Anterior cingulate cortex (tissue), 58 donors: Measurements from ENCODE around the gene WEE1.
A peak's percentile ranks its signal among the peaks of the same experiment; 100 is the strongest.

ENCODE experiments used
- DNase-seq, 58 donors: peaks; one replicate each; lab custom pipeline; 2025; lab: John Stamatoyannopoulos, UW

WEE1 gene

DNA sequence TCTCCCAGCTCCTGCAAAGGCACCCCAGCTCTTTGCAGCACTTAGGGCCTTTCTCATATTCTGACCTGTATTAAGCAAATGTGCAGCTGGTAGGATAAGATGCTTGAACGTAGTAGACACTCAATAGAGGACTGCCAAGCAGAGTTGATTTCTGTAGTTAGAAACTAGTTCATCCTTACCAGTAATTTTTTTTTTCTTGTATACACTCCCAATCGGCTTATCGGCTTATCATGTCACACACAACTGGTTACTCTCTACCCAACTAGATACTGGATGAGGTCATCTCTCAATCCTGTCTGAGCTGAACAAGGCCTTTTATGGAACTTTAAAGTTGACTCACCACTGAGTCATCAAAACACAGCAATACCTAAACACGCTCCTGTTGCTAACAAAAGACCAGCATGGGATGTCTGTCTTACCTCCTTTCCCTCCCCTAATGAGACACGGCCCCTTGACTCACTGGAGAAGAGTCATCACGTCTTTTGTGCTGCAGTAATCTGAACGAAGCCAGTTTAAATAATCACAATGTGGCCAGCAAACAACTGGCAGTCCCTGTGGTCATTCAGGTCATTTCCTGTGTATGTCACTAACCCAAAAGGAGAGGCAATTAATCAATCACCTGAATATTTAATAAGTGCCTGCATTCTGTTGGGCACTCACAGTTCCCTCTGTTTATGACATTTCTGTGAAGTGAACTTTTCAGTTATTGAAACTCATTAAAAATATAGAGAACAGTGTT lies 7.5 kb upstream of the WEE1 start:
- DNase-seq, result no peak

DNA sequence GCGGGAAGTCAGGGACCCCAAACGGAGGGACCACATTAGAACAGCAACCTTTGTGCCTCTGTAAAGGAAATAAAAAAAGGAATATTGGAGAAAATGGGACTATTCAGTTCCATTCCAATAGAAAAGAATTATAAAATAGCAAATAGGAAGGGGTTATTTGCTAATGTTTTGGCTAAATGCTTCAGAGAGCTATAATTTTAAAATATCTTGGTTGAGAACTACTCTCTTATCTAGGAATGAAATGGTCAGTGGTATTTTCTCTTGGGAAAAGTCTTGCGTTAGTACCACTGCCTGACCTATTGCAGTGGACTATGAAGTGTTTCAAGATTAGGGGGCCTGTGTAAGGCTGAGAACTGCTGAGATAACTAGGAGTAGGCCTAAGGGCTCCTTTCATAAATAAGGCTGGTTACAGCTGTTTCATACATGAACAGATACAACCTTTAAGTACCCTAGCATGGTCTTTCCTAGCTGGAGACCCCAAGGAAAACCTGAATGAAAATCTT lies 6.9 kb upstream of the WEE1 start:
- no peak for DNase-seq

DNA sequence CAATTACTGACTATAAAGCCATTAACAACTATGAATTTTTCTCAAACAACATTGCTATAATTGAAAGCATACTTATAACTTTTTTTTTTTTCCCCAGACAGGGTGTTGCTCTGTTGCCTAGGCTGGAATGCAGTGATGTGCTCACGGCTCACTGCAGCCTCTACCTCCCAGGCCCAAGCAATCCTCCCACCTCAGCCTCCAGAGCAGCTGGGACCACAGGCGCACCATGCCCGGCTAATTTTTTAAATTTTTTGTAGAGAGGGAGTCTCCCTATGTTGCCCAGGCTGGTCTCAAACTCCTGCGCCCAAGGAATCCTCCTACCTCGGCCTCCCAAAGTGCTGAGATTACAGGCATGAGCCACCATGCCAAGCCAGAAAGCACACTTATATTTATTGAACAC lies 6.1 kb upstream of the WEE1 start:
- no peak for DNase-seq

DNA sequence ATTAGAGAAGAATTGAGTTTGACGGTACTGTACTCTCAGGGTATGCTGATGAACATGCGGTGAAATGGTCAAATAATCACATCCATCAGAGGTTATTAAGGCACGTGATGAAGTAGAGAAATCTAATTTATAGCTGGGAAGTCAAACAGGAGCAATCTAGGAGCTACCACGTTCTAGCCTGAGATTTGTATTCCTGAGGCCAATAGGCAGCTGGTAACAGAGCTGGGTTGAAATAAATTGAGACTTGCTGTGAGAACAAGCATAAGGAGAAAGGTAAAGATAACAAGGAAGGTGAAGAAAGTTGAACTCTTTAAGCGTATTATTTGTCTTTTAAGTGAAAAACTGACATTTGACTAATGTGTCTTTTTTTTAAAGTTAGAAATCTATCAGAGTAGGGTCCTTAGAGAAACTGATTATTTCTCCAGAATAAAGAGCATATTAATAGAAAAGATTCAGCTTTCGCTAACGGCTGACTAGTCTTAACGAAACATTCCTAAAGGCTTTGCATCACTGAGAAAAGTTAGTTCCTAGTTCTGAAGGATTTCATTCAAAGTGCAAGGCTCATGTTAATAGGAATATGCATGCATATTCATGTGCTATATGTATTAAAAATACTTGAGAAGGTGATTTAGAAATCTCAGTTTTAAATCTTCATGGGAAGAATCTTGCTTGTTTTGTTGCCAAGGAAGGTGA lies 5.2 kb upstream of the WEE1 start:
- no peak for DNase-seq

DNA sequence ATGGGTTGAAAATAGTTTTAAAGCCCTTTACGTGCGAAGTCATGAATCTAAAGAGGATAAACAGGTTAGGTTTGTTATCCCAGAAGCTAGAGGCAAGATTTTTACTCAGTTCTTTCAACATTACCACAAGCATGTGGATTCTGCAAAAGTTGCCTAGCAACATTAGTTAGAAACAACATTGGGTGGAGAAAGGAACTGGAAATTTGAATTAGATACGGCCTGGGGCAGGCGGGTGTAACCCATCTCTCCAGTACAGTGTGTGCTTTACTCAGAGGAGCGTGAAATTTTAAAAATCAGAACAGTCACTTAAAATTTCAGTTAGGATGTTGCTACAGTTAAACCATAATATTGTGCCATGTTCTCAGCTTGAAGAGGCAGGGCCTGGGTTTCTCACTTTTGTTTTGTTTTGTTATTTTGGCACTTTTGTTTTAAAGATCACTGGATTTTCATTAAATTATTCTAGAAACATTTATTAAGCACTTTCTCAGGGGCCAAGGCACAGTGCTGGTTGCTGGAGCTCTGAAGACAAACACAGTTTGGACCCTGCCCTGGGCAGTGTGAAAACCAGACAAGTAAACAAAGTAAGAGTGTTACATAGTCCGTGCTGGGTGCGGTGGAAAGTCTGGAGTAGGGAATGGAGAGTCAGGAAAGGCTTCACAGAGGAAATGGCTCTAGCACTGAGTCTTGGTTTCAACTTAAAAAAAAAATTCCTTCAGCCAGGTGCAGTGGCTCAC lies 4.4 kb upstream of the WEE1 start:
- no peak for DNase-seq

DNA sequence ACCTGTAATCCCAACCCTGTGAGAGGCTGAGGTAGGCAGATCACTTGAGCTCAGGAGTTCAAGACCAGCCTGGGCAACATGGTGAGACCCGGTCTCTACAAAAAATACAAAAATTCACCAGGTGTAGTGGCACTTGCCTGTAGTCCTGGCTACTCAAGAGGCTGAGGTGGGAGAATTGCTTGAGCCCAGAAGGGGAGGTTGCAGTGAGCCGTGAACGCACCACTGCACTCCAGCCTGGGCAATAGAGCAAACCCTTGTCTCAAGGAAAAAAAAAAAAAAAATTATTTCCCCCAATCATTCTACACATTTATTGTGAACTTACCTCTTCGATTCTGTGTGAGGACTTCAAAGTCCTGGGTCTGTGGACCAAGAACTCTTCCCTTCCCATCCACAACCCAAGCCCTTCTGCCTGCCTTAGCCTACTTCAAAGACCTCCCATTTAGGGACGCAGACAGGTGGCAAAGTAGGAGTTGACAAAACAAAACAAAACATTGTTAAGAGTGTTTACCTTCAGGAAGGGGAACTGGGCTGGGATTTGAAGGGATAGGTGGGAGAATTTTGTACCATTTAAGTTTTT lies 3.8 kb upstream of the WEE1 start:
- DNase-seq, result no peak

DNA sequence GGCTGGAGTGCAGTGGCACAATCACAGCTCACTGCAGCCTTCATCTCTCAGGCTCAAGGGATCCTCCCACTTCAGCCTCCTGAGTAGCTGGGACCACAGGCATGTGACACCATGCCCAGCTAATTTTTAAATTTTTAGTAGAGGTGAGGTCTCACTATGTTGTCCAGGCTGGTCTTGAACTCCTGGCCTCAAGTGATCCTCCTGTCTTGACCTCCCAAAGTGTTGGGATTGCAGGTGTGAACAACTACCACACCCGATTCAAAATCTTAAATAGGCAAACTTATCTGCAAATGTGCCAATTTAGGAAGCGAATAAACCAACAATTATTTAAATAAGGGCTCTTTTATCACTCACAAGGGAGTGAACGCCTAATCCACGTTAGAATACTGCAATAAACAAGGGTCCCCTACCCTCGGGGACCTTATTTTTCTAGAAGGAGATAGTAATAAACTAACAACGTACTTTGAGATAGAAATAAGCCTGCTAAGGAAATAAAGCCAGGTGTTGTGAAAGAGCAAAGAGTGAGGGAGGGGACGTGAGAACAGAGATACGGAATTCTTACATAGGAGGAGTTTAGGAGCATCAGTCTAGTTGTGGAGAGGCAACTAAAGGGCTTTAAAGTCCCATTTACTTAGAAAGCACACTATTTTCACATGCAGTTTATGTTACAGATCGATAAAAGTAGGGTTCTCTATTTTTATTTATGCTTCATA lies 3.0 kb upstream of the WEE1 start:
- DNase-seq, result no peak

DNA sequence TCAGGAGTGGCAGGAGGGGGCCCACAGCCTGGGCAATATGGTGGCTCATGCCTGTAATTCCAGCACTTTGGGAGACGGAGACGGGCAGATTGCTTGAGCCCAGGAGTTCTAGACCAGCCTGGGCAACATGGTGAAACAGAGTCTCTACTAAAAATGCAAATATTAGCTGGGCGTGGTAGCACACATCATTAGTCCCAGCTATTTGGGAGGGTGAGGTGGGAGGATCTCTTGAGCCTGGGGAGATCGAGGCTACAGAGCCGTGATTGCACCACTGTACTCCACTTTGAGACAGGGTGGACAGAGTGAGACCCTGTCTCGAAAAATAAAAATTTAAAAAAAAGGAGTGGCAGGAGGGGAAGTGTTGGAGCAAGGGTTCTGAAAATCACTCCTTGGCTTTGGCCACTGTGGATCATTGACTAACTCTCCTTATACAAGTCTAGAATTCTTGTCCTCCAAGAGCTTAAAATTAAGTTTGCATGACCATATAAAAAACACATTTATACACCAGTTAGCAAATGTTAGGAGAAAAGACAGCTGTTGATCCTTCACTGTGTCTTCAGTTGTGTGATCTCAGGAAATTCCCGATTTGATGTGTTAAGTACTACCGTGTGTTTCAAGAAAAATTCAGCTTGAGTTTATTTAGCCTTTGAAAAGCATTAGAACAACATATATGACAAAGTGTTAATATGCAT lies 2.3 kb upstream of the WEE1 start:
- no peak for DNase-seq

DNA sequence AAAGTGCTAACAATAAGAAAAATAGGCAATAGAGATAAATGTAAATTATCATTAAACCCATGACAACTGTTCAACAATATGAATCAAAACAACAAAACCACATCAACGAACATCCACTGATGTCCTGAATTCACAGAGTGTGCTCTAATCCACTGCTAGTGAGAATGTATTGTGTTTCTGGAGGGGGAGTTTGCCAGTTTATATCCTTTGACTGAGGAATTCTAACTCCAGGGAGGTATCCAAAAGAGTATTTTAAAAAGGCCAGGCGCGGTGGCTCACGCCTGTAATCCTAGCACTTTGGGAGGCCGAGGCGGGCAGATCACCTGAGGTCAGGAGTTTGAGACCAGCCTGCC lies 1.7 kb upstream of the WEE1 start:
- no peak for DNase-seq

DNA sequence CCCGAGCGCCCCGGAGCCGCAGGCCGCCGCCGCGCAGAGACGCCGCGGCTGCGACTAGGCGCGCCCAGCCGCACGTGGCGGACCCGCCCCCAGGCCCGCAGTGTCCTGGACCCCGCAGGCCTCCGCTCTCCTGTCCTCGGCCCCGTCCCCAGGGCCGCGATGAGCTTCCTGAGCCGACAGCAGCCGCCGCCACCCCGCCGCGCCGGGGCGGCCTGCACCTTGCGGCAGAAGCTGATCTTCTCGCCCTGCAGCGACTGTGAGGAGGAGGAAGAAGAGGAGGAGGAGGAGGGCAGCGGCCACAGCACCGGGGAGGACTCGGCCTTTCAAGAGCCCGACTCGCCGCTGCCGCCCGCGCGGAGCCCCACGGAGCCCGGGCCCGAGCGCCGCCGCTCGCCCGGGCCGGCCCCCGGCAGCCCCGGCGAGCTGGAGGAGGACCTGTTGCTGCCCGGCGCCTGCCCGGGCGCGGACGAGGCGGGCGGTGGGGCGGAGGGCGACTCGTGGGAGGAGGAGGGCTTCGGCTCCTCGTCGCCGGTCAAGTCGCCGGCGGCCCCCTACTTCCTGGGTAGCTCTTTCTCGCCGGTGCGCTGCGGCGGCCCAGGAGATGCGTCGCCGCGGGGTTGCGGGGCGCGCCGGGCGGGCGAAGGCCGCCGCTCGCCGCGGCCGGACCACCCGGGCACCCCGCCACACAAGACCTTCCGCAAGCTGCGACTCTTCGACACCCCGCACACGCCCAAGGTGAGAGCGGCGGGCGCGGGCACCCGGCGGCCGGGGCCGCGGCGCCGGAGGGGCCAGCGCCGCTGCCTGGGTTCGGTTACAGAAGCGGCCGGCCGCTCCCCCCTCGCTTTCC lies 528 bp downstream of the WEE1 start:
- DNase-seq, result peak in 5 of 58 donors; percentile 41 to 53 (median 48)

DNA sequence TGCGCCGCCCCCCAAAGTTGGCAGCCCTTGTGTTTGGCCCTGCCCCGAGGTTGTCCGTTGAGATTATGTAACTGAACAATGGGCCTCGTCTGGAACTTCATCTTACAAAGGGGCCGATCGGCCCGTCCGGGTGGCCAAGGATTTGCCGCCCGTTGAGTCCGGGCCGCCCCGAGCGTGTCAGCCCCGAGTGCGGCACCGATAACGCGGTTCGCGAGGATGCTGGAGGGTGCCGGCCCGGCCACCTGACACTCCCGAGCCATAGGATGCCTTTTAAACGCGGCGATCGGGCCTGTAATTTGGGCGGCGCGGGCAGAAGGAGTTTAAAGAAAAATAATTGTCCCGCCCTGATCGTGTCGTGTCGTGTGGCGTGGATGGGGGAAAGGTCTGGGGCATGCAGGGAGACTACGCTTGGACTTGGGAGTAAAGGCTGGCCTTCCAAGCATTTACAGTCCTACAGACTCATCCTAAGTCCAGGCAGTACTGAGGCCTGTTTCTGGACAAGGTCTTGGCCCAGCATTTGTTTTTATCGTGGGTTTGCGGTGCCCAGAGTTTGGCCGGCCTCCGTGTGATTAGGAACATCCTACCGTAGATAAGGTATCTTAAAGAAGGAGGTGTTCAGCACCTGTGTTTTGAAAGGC lies 1.3 kb downstream of the WEE1 start:
- DNase-seq, result peak in 3 of 58 donors; percentile 2 to 7 (median 3)

DNA sequence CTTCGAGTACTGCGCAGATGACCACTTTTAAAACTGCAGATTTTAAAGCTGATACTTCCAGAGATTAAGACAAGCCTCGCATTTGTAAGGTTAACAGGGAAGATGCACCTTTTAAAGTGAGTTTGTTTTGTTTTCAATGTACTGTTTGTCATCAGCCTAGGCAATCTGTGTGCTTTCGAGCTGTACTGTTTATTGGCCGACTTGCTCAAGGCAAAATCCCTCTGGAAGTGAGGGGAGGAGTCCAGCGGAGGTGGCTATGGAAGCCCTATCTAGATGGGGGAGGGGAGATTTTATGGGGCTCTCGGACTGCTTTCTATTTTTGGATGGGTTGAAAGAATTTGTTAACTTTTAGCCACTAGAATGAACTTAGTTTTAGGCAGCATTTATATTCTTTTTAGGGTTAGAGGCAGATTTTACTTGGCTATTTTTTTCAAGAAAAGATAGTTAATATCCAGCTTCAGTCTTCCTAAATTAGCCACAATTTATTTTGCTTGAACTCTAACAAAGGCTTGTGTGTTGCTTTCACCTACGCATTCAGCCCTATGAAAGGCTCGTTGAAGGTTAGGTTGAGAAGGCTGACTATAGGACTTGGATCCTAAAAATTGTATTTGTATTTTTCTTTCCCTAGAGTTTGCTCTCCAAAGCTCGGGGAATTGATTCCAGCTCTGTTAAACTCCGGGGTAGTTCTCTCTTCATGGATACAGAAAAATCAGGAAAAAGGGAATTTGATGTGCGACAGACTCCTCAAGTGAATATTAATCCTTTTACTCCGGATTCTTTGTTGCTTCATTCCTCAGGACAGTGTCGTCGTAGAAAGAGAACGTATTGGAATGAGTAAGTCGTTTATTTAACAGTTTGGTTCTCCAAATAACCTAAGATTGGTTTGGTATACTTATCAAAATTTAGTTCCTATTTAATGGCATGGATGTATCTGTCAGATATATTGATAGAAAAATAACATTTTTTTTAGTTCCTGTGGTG lies 2.1 kb downstream of the WEE1 start:
- DNase-seq, result no peak

DNA sequence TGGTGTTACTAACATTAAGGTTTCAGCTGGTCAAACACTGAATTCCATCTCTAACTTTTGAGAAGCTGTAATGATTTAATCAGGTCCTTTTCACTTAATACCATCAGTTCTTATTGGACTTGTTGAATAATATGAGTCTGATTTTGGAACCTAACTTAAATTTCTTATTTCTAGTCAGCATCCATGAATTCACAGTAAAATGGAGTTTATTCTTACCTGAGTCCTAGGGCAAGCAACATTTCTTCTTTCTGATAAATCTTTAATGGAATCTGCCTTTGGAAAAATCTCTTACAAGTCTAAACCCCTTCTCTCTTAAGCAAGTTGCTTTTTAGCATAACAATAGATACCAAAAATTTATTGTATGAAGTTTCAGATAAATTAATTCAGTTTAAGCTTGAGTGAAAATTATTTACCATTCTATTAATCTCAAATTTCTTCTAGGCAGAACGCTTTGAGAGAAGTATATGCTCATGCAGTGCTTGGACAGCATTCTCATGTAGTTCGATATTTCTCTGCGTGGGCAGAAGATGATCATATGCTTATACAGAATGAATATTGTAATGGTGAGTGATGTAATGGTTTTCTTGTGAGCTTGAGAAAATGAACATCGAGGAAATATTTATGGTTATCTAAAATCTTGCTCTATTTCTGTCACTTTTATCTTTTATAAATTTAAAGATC lies 3.4 kb downstream of the WEE1 start:
- DNase-seq, result no peak

DNA sequence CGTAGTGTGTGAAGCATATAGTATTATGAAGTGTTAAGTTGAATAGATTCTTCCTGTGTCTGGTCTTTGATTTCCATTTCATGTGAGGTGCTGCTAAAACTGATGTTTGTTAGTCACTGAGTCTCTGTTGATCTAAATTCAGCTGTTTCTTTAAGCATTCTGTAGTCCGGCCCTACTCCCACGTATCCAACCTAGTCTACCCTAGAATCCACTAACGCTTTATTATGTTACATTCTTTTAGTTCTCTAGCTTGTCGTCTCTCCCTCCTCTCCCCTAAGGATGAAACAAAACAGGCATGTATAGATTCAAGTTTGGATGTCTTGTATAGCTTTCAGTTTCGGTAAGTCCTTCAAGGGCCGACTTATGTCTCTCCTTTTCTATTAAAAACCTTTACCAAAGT lies 4.1 kb downstream of the WEE1 start:
- DNase-seq, result no peak

DNA sequence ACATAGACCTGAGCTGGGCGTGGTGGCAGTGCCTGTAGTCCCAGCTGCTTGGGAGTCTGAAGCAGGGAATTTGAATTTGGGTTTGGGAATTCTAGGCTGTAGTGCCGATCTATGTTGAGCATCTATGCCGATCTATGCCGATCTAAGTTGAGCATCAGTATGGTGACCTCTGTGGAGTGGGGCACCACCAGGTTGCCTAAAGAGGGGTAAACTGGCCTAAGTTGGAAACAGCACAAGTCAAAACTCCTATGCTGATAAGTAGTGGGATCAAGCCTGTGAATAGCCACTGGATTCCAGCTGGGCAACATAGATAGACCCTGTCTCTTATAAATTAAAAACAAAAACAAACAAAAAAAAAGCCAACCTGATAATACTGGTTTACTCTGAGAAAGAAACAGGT lies 7.4 kb downstream of the WEE1 start:
- no peak for DNase-seq

DNA sequence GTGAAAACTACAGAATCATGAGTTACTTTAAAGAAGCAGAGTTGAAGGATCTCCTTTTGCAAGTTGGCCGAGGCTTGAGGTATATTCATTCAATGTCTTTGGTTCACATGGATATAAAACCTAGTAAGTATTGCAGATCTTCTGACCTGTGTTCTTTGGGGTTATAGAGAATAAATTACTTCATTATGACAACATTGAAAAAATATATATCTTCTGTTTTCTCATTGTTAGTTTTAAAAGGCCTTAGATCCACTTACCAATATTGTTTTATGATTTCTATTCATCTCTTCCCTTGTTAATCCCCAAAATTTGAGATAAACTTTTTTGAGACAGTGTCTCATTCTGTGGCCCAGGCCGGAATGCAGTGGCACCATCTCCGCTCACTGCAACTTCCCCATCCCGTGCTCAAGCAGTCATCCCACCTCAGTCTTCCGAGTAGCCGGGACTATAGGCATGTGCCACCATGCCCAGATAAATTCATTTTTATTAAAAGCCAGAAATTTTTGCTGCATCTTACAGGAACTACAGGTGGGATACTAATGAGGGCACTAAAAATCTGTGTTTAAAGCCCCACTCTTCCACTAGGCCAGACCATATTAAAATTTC lies 8.2 kb downstream of the WEE1 start:
- DNase-seq, result no peak
